HG03045 (cell line): ENCODE results near the gene NLRP6.
"Not testable (repeated sequence)": the region's sequence is repeated elsewhere in the genome, so short reads cannot be mapped to it uniquely, and the experiment has no call there.

Source experiments
- ATAC-seq: cut with Tn5 transposase; IDR thresholded peaks from one replicate; pipeline ENCODE4 v1.9.1; 2021; ENCODE audit warnings: mild to moderate bottlenecking, moderate library complexity; ENCODE audit not compliant: unreplicated experiment

NLRP6 gene

DNA sequence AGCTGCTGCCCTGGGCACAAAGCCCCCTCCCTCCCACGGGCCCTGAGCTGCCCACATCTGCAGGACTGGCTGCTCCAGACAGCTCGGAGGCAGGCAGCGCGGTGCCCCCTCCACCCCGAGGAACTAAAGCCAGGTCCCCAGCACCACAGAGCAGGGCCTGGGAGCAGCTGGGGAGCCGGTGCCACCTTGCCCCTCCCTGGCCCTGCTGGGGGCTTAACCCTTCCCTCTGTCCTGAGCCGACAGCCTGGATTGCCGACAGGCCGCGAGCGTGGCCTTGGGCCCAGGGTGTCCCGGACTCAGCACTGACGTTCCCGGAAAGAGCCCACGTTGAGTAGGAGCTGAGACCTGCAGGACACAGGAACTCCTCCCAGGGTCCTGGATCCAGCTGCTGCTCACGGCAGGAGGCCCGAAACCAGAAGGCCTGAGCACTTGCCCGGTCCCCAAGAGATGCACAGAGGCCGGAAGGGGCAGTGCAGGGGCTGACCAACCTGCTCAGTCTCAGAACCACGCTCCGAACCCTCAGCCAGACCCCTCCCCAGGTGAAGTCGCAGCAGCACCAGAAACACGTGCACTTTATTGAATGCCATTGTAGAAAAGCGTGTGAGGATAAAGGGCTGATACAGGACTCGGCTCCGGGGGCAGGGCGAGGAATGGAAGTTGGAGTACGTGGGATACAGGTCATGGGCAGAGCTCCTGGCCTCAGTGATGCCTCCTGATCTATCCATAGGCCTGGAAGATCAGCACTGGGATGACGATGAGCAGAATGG, 41.1 kb downstream of the NLRP6 start:
- peak; percentile 20 for ATAC-seq

DNA sequence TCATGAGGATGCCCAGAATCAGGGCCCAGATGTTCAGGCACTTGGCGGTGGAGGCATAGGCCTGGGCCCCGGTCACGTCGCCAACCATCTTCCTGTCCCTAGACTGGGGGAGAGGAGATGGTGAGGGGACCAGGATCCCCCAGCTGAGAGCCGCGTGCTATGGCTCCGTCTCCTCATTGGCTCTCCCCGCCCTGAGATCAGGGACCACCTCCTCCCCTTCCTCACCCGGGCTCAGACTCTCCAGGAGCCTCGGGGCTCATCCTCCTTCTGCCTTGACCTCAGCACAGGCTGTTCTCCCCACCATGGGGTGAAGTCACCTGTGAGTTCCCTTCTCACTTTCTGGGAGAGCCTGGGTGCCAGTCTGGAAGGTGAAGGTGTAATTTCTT, 41.7 kb downstream of the NLRP6 start:
- ATAC-seq, result not testable (repeated sequence)

DNA sequence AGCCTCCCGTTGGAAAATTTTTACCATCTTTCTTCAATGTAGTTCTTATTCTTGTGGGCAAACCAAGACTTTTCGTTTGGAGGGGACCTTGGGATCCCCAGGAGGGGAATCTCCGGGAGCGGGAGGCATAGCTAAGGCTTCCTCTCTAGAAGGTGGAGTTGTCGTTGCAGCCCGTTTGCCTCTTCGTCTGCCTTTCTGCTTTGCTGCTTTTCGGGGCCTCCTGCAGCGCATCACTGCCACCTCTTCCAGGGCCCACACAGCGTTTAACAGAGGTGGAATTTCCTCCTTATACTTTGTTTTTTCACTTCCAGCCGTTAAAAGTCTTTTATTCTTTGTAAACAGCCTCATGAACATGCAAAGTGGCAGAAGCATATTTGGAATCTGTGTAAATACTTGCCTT, 45.9 kb downstream of the NLRP6 start:
- ATAC-seq, result no peak

DNA sequence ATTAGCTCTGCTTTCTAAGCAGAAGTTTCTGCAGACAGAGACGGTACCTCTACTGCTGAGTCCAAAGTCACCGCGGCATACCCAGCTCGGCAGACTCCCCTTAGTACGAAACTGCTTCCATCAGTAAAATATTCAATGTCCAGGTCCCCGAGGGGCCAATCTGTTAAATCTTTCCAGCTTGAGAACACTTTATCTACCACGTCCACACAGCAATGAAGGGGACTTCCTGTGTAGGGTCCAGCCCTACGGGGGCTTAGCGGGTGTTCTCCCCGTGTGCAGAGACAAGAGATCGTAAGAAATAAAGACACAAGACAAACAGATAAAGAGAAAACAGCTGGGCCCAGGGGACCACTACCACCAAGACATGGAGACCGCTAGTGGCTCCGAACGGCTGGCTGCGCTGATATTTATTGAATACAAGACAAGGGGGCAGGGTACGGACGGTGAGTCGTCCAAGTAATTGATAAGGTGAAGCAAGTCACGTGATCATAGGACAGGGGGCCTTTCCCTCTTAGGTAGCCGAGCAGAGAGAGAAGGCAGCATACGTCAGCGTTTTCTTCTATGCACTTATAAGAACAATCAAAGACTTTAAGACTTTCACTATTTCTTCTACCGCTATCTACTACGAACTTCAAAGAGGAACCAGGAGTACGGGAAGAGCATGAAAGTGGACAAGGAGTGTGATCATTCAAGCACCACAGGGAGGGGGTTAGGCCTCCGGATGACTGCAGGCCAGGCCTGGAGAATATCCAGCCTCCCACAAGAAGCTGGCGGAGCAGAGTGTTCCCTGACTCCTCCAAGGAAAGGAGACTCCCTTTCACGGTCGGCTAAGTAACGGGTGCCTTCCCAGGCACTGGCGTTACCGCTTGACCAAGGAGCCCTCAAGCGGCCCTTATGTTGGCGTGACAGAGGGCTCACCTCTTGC, 46.6 kb downstream of the NLRP6 start:
- not testable (repeated sequence) for ATAC-seq

DNA sequence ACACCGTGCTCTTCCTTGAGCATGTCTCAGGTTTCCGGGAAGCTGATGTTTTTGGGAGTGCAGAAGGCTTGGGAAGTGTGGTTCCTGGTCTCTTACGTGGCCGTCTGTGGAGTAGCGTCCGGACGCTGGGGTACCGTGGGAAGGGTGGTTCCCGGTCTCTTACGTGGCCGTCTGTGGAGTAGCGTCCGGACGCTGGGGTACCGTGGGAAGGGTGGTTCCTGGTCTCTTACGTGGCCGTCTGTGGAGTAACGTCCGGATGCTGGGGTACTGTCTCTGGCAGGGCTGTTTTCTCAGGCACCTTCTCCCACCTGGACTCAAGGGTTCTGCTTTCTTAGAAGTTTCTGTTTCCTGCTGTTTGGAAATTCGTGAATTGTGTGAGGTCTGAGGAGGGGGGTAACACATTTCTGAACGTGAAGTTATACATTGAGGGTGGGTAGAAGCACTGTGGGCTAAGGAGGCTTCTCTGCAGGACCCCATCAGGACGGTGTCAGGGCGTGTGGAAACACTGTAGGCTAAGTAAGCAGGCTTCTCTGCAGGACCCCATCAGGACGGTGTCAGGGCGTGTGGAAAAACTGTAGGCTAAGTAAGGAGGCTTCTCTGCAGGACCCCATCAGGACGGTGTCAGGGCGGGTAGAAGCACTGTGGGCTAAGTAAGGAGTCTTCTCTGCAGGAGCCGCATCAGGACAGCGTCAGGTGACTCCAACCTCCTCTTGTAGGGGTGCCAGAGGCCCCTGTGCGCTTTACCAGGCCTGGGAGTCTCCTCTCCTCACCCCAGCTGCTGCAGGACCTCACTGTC, 47.8 kb downstream of the NLRP6 start:
- ATAC-seq, result no peak

DNA sequence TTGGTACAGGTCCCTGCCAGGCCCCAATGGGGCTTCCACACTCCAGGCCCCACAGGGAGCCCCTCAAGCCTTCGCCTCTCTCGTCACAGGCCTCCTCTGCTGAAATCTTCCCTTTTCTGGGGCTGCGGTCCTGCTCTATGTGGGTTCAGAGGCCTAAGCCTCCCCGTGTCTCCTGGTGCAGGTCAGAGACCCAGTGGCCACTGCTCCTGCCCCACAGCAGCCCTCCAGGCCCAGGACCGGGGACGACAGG, 48.3 kb downstream of the NLRP6 start:
- no peak for ATAC-seq

DNA sequence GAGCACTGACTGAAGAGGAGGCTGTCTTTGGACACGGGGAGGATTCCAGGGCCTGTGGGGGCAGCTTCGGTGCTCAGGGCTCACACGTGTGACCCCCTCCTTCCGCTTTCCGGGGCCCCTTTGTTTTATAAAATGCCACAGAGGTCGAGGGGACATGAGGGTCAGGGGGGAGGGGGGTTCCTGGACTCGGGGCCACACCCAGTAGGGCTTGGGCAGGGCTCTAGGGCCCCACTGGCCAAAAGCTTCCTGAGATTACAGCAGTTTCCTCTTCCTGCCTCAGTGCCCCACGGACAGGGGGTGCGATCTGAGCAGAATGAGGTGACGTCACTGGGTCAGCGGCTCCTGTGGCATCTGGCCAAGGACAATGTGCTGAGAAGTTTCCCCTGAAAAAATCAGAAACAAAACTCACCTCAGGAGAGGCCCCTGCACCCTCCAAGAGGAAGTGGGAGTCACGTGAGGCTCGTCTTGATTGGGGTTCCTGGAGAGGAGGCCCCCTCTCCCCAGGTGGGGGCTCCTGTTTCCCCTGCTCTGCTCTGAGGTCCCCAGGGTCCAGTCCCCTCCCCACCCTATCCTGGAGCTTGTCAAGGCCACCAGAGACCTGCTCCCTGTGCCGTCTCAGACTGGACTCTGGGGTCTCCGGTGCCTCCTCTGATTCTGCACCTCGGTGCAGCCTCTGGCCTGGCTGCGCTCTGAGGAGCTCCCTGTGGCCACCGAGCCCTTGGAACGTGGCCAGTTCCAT, 48.8 kb downstream of the NLRP6 start:
- peak; percentile 63 for ATAC-seq

DNA sequence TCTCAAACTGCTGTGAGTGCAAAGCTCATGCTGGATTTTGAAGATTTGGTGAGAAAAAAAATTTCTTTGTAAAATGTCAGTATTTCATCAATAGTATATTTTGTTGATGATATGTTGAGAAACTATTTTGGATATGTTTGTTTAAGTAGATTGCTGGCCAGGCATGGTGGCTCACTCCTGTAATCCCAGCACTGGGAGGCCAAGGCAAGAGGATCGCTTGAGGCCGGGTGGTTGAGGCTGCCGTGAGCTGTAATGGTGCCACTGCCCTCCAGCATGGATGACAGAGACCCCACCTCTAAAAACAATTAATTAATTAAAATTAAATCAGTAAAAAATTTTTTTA, 49.3 kb downstream of the NLRP6 start:
- no peak for ATAC-seq

DNA sequence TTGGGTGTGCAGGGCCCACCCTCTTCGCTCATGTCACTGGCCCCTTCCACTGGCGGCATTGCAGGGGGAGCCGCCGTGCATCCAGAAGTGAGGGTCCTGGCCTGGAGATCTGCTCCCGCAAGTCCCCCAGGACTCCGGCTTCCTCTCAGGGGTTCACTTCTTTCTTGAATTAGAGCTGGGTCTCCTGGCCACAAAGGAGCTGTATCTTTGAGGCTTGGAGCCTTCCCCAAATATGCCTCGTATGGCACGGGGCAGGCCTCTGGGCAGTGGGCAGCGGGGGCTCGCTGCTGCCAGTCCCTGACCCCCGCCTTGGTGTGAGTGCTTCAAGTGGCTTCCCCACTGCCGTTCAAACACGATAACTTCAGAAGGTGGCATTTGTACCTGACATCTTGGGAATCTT, 49.8 kb downstream of the NLRP6 start:
- no peak for ATAC-seq

DNA sequence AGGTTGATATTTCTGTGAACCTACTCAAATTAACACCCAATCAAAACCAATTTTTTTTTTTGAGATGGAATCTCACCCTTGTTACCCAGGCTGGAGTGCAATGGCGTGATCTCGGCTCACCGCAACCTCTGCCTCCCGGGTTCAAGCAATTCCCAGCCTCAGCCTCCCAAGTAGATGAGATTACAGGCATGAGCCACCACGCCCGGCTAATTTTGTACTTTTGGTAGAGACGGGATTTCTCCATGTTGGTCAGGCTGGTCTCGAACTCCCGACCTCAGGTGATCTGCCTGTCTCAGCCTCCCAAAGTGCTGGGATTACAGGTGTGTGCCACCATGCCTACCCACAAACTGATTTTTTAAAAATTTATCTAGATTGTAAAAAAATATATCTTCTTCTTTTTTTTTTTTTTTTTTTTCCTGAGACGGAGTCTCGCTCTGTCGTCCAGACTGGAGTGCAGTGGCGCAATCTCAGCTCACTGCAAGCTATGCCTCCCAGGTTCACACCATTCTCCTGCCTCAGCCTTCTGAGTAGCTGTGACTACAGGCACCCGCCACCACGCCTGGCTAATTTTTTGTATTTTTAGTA, 50.4 kb downstream of the NLRP6 start:
- not testable (repeated sequence) for ATAC-seq

DNA sequence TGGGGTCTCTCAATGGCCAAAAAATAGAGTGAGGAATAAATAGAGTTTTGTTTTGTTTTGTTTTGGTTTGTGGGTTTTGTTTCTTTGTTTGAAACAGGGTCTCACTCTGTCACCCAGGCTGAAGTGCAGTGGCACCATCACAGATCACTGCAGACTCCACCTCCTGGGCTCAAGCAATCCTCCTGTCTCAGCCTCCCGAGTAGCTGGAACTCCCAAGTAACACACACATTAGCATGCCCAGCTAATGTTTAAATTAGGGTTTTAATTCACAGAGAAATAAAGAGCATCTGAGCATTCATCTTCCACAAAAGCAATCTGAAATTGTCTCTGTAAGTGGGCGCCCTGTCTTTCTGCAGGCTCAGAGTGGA, 51.7 kb downstream of the NLRP6 start:
- ATAC-seq, result no peak

DNA sequence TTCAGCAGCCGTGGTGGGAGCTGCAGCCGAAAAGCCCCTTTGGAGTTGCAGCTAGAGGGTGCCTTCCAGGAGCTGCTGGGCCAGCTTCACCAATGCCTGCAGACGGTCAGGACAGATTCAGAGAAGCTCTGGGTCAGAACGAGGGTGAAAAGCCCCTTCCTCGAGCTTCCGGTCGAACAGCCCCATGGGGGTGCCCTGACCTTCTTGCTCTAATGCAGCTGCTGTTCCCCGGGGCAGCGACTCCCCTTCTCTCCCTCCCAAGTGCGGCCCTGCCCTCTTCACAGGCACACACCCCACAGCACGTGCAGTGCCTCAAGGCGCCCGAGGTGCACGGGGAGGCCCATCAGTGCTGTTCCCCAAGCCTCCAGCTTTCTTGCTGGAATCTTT, 52.1 kb downstream of the NLRP6 start:
- no peak for ATAC-seq

DNA sequence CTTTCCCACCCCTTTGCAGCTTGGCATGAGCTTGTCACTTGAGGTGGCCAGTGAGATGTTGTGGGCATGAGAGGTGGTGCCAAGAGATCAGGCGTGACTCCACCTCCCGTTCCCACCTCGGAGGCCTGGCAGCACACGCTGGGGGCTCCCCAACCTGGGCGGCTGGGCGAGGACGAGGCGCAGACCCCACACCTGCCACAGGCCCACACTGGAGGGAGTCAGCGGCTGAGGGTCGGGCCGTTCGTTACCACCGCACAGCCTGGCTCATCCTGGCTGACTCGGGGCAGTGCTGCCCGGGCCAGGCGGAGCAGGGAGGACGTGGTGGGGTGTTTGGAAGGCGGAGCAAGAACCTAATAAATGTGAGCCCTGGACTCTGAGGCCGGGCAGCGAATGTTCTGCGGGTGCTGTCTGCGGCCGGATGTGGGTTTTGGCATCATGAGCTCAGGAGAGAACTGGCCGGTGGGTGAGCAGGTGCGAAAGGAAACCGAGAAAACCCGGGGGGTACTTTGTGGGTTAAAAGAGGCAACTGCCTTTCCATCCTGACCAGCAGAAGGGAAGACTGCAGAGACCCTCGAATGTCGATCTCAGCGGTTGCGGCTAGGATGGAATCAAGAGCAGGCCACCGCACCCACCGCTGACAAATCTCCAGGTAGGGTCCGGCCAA, 52.6 kb downstream of the NLRP6 start:
- no peak for ATAC-seq

DNA sequence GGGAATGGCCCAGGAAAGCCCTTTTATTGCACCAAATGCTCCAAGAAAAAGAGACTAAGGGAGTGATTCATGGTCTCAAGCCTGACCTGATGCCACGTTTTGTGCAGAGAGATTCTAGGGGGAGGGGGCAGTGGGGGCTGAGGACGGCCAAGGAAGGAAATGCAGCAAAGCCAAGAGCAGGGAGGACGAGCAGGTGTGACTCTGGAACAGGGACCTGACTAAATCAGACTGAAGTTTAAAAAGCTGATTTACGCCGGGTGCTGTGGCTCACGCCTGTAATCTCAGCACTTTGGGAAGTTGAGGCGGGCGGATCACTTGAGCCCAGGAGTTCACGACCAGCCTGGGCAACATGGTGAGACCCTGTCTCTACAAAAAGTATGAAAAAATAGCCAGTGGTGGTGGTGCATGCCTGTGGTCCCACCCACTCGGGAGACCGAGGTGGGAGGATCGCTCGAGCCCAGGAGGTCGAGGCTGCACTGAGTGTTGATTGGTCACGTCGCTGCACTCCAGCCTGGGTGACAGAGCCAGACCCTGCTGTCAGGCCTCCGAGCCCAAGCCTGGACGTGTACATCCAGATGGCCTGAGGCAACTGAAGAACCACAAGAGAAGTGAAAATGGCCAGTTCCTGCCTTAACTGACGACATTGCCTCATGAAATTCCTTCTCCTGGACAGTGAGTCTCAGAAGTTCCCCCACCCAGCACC, 53.3 kb downstream of the NLRP6 start:
- no peak for ATAC-seq

DNA sequence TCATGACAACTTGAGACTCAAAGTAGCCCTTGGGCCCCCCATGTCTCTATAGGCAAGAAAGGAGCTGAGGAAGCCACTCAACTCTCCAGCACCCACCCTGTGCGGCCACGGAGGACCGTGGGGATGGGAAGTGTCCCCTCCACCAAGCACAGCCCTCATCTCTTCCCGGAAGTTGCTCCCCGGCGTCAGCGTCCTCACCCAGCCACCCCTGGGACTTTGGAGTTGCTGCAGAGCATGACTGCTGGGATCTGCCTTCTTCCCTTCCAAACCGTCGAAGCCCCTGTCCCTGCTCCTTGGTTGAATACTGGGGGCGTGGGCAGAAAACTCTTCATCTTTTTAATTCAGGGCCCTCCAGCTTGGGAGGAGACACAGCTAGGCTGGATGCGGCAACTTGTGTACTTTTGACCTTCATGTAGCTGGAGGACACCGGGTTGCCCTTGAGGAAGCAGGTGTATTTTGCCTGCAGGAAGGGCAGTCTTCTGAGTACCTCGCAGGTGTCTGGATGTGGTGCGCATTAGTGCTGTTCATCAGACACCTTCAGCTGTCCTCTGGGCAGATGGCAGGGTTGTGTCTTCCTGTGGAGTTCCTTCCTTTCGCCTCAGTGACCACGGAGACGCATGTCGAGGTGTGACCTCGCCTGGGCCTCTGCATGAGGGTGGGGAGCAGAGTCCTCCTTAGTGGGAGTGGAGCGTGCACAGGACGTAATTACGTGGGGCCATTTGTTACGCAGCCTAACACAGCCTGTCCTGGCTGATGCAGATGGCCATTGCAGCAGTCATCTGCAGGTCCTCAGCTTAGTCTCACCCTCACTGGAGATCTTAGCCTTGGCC, 54.7 kb downstream of the NLRP6 start:
- ATAC-seq, result no peak

DNA sequence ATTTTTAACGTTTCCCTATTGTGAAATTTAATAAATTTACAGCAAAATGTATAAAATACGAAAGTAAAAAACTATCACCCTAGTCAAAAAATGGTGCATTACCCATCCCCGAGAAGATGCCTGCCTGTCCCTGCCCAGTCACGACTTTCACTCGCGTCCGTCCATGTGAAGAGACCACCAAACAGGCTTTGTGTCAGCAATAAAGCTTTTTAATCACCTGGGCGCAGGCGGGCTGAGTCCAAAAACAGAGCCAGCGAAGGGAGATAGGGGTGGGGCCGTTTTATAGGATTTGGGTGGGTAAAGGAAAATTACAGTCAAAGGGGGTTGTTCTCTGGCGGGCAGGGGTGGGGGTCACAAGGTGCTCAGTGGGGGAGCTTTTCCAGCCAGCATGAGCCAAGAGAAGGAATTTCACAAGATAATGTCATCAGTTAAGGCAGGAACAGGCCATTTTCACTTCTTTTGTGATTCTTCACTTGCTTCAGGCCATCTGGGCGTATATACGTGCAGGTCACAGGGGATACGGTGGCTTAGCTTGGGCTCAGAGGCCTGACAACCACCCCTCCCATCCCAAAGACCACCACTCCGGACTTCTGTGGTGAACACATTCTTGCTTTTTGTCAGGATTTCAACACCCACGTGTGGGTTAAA, 55.5 kb downstream of the NLRP6 start:
- ATAC-seq, result not testable (repeated sequence)

DNA sequence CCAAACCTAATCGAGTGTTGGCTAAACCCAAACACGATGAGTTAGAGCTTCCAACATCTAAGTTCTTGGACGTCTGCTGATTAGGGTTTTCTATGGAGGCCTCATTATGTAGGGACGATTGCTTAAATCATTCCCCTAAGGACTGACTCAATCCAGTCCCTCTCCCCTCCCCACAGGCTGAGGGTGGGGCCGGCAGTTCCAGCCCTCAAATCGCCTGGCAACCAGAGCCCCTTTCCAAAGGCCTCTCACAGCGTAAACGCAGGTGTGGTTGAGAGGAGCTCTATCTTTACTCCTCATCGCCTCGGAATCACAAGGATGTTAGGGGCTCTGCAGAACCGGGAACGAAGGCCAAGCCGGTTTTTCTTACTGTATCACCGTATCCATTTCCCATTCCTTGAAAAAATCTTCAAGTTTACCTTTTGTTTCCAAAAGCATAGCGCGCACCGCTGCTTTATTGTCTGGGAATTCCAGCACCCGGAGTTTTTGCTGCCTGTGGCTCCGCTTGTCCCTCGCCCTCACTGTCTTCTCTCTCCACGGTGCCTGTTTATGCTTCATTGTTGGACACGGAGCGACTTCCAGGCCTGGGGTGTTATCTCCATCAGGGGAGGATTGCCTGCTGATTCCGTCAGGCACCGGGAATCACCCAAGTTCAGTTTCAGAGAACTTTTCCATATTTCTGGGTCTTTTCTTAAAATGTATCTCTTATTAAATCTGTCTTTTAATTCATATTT, 56.2 kb downstream of the NLRP6 start:
- ATAC-seq, result no peak
